NCI-H1092 treated with DMSO at 0.1 percent for 48 hours (cell line): ENCODE data around the gene ROS1.
"Not testable (repeated sequence)": the region's sequence is repeated elsewhere in the genome, so short reads cannot be mapped to it uniquely, and the experiment has no call there.

Experiments used
- DNase-seq: peaks from one replicate; lab custom pipeline; 2025; lab: John Stamatoyannopoulos, UW

Gene ROS1

GRCh38 chr6:117380298-117380697 lies 45.4 kb downstream of the ROS1 start:
- DNase-seq = no peak

GRCh38 chr6:117375446-117375845 lies 50.3 kb downstream of the ROS1 start:
- DNase-seq = no peak

GRCh38 chr6:117373211-117373813 lies 52.4 kb downstream of the ROS1 start:
- no peak for DNase-seq

- DNase-seq = not testable (repeated sequence)
Measured at GRCh38 chr6:117372289-117372688, 53.5 kb downstream of the ROS1 start.

GRCh38 chr6:117371492-117371891 lies 54.2 kb downstream of the ROS1 start:
- no peak for DNase-seq

- no peak for DNase-seq
Measured at GRCh38 chr6:117359581-117359980, 66.2 kb downstream of the ROS1 start.

- no peak for DNase-seq
Measured at GRCh38 chr6:117354671-117355070, 71.1 kb downstream of the ROS1 start.

GRCh38 chr6:117352466-117353081 lies 73.2 kb downstream of the ROS1 start:
- DNase-seq = no peak

- DNase-seq = no peak
Measured at GRCh38 chr6:117351521-117351920, 74.2 kb downstream of the ROS1 start.

- DNase-seq = peak; percentile 17
Measured at GRCh38 chr6:117346142-117346930, 79.4 kb downstream of the ROS1 start.

- DNase-seq = no peak
Measured at GRCh38 chr6:117345292-117345610, 80.5 kb downstream of the ROS1 start.

GRCh38 chr6:117344444-117345291 lies 81.1 kb downstream of the ROS1 start:
- no peak for DNase-seq

- DNase-seq = no peak
Measured at GRCh38 chr6:117338567-117338966, 87.2 kb downstream of the ROS1 start.

- DNase-seq = no peak
Measured at GRCh38 chr6:117329926-117330325, 95.8 kb downstream of the ROS1 start.

- no peak for DNase-seq
Measured at GRCh38 chr6:117328500-117328899, 97.2 kb downstream of the ROS1 start.

GRCh38 chr6:117328005-117328389 lies 97.7 kb downstream of the ROS1 start:
- DNase-seq = no peak

- DNase-seq = no peak
Measured at GRCh38 chr6:117327149-117328004, 98.4 kb downstream of the ROS1 start.

GRCh38 chr6:117326396-117326795 lies 99.3 kb downstream of the ROS1 start:
- DNase-seq = no peak

GRCh38 chr6:117317261-117317660 lies 108.5 kb downstream of the ROS1 start:
- no peak for DNase-seq

- no peak for DNase-seq
Measured at GRCh38 chr6:117311726-117312125, 114.0 kb downstream of the ROS1 start.

- DNase-seq = no peak
Measured at GRCh38 chr6:117311310-117311709, 114.4 kb downstream of the ROS1 start.

GRCh38 chr6:117309611-117310010 lies 116.1 kb downstream of the ROS1 start:
- DNase-seq = no peak
